ENCODE results near the gene RCAN2. TPM values are rescaled to one million over a fixed set of nuclear protein-coding genes. Genes with fewer than 3 reads are reported as not detected.

The RCAN2 gene
- total RNA-seq, 6 experiments from 2014 or later, result 0.06 to 1.00 (median 0.31) TPM; not detected in 2

- no peak for DNase-seq
- no peak for TF ChIP-seq CTCF (IDR thresholded peaks at IDR 0.05)
- Mint-ChIP-seq H3K36me3 (ENCODE audit: low read depth) (no peaks in the 10 kb centered on the region; the same call in 1 of the 2 replicates), H3K9me3 (peaks cover 44% of the 10 kb centered on the region), H3K4me1 (ENCODE audit: low read depth) (no peaks in the 10 kb centered on the region), H3K4me3 (no peak overlapping the region), H3K27me3 (ENCODE audit: insufficient read depth) (no peaks in the 10 kb centered on the region), H3K27ac (no peak overlapping the region)
Measured at GRCh38 chr6:46233129-46233528, 258.1 kb downstream of the RCAN2 start.

- no peak for DNase-seq
- no peak overlapping the region for H3K4me3 Mint-ChIP-seq
- H3K27me3 Mint-ChIP-seq (ENCODE audit: insufficient read depth), result no peaks in the 10 kb centered on the region
- no peaks in the 10 kb centered on the region for H3K36me3 Mint-ChIP-seq (ENCODE audit: low read depth)
- H3K27ac Mint-ChIP-seq, result no peak overlapping the region
- peaks cover 30% of the 10 kb centered on the region for H3K9me3 Mint-ChIP-seq
- TF ChIP-seq CTCF (IDR thresholded peaks at IDR 0.05), result no peak
- no peaks in the 10 kb centered on the region for H3K4me1 Mint-ChIP-seq (ENCODE audit: low read depth)
Measured at GRCh38 chr6:46222286-46222685, 269.0 kb downstream of the RCAN2 start.

- Mint-ChIP-seq H3K36me3 (ENCODE audit: low read depth) (no peaks in the 10 kb centered on the region), H3K27ac (no peak overlapping the region), H3K9me3 (peaks cover 26% of the 10 kb centered on the region), H3K27me3 (ENCODE audit: insufficient read depth) (no peaks in the 10 kb centered on the region), H3K4me3 (no peak overlapping the region), H3K4me1 (ENCODE audit: low read depth) (no peaks in the 10 kb centered on the region)
- DNase-seq, result peak; percentile 7
- peak; percentile 69; the same call in 1 of the 2 replicates for TF ChIP-seq CTCF (IDR thresholded peaks at IDR 0.05)
Measured at GRCh38 chr6:46221222-46221793, 269.9 kb downstream of the RCAN2 start.

GRCh38 chr6:46220352-46221221 is 270.7 kb downstream of the RCAN2 start:
- no peak overlapping the region for H3K4me3 Mint-ChIP-seq
- no peak for DNase-seq
- H3K36me3 Mint-ChIP-seq (ENCODE audit: low read depth), result no peaks in the 10 kb centered on the region
- TF ChIP-seq CTCF (IDR thresholded peaks at IDR 0.05), result no peak
- H3K4me1 Mint-ChIP-seq (ENCODE audit: low read depth), result no peaks in the 10 kb centered on the region
- H3K27me3 Mint-ChIP-seq (ENCODE audit: insufficient read depth), result no peaks in the 10 kb centered on the region
- H3K9me3 Mint-ChIP-seq, result peaks cover 30% of the 10 kb centered on the region
- H3K27ac Mint-ChIP-seq, result no peak overlapping the region

GRCh38 chr6:46219661-46220060 is 271.6 kb downstream of the RCAN2 start:
- TF ChIP-seq CTCF (IDR thresholded peaks at IDR 0.05), result no peak
- Mint-ChIP-seq H3K27me3 (ENCODE audit: insufficient read depth) (no peaks in the 10 kb centered on the region), H3K4me1 (ENCODE audit: low read depth) (no peaks in the 10 kb centered on the region), H3K4me3 (no peak overlapping the region), H3K27ac (no peak overlapping the region), H3K36me3 (ENCODE audit: low read depth) (no peaks in the 10 kb centered on the region), H3K9me3 (peaks cover 38% of the 10 kb centered on the region)
- no peak for DNase-seq
